ENCODE data around the gene KRTAP5-6.
"Not testable (repeated sequence)": the region's sequence is repeated elsewhere in the genome, so short reads cannot be mapped to it uniquely, and the experiment has no call there.

Gene KRTAP5-6

GRCh38 chr11:1683904-1684572 lies 13.0 kb upstream of the KRTAP5-6 start:
- DNase-seq (ENCODE audit: low spot score) = not testable (repeated sequence)

GRCh38 chr11:1684886-1685874 lies 11.8 kb upstream of the KRTAP5-6 start:
- not testable (repeated sequence) for DNase-seq (ENCODE audit: low spot score)

- not testable (repeated sequence) for DNase-seq (ENCODE audit: low spot score)
These were observed 10.8 kb upstream of the KRTAP5-6 start for GRCh38 chr11:1686220-1686619.

GRCh38 chr11:1688336-1688947 lies 8.6 kb upstream of the KRTAP5-6 start:
- not testable (repeated sequence) for DNase-seq (ENCODE audit: low spot score)

- DNase-seq (ENCODE audit: low spot score) = not testable (repeated sequence)
These were observed 7.5 kb upstream of the KRTAP5-6 start for GRCh38 chr11:1689250-1690166.

GRCh38 chr11:1690167-1691025 lies 6.6 kb upstream of the KRTAP5-6 start:
- no peak for DNase-seq (ENCODE audit: low spot score)

- no peak for DNase-seq (ENCODE audit: low spot score)
These were observed 5.7 kb upstream of the KRTAP5-6 start for GRCh38 chr11:1691026-1691877.

GRCh38 chr11:1691878-1692707 lies 4.9 kb upstream of the KRTAP5-6 start:
- DNase-seq (ENCODE audit: low spot score) = no peak

- DNase-seq (ENCODE audit: low spot score) = no peak
These were observed 4.2 kb upstream of the KRTAP5-6 start for GRCh38 chr11:1692708-1693326.

- peak; percentile 80 for DNase-seq (ENCODE audit: low spot score)
These were observed 3.5 kb upstream of the KRTAP5-6 start for GRCh38 chr11:1693327-1694063.

- peak; percentile 91 for DNase-seq (ENCODE audit: low spot score)
These were observed 2.7 kb upstream of the KRTAP5-6 start for GRCh38 chr11:1694064-1694845.

GRCh38 chr11:1694846-1695547 lies 2.0 kb upstream of the KRTAP5-6 start:
- DNase-seq (ENCODE audit: low spot score) = no peak

GRCh38 chr11:1695548-1696108 lies 1.4 kb upstream of the KRTAP5-6 start:
- DNase-seq (ENCODE audit: low spot score) = no peak

GRCh38 chr11:1699771-1700170 lies 2.8 kb downstream of the KRTAP5-6 start:
- DNase-seq (ENCODE audit: low spot score) = no peak

GRCh38 chr11:1701091-1701807 lies 4.3 kb downstream of the KRTAP5-6 start:
- DNase-seq (ENCODE audit: low spot score) = no peak

Measured in Ammon's horn (tissue), 1 donor.